HG03457 (cell line): Measurements from ENCODE around the gene CIAO2A.
"Not testable (repeated sequence)": the region's sequence is repeated elsewhere in the genome, so short reads cannot be mapped to it uniquely, and the experiment has no call there.

Experiments used
- ATAC-seq: cut with Tn5 transposase; IDR thresholded peaks from one replicate; pipeline ENCODE4 v1.9.1; 2021; ENCODE audit warnings: moderate number of reproducible peaks; ENCODE audit not compliant: unreplicated experiment

CIAO2A gene

DNA sequence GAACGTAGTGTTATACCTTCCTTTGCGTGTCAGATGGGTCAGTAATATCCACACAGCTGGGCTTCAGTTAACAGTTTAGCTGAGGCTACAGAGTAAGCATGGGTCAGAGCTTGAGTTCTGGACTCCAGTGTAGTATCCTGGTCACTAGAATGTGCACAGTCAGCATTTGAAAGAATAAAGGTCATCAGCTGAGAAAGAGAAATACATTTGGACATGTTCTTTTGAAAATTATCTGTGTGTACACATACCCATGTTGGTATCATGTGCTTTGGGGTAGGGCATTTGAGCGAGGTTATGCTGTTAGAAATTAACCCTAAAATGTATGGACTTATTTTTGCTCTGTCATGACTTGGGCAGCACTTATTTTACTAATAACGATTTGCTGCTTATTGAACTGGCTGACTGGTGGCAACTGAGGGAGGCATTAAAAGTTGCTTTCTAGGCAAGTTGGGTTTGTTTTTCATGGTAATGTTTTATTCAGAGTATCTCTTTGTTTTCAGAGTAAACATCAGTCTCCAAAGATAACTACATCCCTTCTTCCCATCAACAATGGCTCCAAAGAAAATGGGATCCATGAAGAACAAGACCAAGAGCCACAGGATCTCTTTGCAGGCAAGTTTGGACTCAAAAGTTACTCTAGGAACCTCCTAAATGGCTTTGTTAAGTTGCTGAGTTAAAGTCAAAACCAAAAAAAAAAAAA is 18.6 kb upstream of the CIAO2A start:
- ATAC-seq = no peak

DNA sequence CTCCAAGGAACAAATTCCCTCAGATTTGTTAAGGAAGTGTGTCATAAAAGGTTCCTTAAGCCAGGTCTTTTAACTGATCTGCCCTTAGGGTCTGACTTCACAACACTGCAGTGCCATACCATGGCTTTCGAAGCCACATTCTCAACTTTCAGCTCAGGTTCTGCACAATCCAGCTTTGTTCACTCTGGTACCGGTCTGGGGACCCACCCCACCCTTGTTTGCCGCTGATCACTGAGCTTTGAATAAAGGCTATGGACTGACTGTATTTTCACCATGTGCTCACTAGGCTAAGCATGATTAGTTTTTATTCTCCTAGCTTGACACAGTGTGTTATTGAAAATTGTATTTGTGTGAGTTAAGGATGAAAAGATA is 18.0 kb upstream of the CIAO2A start:
- no peak for ATAC-seq

DNA sequence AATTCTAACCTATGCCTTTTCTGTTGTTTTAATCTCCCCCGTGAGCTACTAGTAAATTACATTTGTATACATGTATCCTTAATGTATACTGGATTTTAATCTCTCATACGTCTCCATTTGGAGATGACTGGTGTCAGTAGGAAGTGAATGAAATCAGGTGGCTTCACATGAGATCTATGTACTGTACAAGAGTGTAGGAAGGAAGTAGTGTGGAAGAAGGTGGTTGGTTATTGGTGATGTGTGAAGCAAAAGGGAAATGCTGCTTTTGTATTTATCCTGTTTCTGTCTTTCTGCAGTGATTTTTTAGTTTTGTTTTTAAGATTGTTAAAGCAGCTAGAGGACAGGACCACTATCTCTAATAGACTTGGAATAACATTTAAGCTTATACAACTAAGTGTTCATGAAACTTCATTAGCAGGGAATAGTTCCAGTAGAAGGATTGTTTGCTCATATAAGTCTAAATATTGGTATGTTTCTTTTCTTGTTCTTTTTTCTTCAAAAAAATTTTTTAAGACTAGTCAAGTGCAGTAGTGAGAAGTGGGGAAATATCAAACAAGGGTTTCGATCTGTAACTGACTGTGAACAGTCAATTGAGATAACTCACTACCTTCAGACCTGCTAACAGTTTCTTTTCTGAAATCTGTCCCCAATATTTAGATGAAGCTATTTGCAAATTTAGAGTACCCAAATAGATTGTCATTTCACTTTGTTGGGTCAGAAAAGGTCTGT is 17.5 kb upstream of the CIAO2A start:
- no peak for ATAC-seq

DNA sequence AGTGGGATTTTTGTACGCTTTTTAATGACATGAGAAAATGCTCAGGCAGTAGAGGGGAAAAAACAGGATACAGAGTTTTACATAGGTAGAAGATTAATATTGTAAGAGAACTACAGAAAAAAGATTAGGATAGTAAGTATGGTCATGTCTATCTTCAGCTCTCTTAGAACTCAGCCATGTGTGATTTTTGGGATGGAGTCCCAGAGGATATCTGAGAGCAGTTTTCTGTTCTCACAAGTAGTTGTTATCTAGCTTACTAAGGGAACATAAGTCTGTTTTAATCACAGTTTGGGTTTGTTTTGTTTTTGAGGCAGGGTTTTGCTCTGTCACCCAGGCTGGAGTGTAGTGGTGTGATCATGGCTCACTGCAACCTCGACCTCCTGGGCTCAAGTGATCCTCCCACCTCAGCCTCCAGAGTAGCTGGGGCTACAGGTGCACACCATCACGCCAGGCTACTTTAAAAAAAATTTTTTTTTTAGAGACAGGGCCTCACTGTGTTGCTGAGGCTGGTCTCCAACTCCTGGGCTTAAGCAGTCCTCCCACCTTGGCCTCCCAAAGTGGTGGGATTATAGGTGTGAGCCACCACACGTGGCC is 16.6 kb upstream of the CIAO2A start:
- ATAC-seq = not testable (repeated sequence)

DNA sequence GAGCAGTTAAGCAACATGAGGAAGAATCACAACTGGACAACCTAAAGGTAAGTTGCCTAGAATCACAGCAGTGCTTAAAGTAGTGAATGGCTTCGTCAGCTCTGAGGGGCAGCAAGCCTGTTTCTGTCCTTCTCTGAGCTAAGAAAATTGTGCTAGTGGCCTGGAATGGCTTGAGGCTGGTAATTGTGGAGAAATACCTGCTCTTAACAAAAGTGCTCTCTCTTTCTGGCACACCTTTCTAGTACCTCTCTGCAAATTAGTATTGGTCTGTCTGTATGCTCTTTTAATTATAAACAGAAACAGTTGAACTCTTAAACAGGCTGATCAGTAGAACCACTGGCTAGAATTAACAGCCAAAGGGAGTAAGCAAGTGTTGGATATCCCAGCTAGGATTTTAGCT is 13.7 kb upstream of the CIAO2A start:
- no peak for ATAC-seq

DNA sequence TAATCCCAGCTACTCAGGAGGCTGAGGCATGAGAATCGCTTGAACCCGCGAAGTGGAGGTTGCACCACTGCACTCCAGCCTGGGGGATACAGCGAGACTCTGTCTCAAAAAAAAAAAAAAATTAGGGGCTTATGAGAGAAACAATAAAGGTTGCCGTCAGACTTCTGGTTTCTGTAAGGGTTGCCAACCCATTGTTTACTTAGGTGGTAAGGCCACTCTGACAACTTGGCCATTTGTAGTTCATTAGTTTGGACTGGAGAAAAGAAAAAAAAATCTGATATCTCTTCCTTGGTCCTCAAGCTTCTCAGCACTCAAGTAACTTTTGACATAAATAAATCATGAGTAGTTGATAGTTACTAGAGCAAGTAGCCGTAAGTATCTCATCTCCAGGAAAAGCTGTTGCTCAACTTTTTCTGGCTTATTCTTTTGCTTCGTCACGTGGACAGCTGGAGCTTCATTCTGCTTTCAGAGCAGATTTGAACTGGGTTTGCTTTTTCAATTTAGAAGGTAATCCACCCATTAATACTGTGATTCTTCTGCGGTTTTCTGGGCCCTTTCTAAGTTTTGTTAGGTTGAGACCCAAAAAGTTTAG is 11.6 kb upstream of the CIAO2A start:
- ATAC-seq = no peak

DNA sequence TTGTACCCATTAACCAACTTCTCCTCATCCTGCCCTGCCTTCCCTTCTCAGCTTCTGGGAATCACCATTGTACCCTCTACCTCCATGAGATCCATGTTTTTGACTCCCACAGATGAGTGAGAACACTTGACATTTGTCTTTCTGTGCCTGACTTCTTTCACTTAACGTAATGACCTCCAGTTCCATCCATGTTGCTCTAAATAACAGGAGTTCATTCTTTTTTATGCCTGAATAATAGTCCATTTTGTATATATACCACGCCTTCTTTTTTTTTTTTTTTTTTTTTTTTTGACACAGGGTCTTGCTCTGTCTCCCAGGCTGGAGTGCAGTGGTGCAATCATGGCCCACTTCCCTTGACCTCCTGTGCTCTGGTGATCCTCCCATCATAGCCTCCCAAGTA is 8.9 kb upstream of the CIAO2A start:
- ATAC-seq = no peak

DNA sequence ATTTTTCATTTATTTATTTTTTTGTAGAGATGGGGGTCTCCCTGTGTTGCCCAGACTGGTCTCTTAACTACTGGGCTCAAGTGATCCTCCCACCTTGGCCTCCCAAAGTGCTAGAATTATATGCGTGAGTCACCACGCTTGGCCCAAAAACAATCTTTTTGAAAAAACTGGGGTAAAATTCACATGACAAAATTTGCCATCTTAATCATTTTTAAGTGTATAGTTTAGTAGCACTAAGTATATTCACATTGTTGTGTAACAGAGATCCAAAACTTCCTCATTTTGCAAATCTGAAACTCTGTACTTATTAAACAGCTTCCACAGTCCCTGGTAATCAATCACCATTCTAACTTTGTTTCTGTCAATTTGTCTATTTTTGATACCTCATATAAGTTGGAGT is 7.3 kb upstream of the CIAO2A start:
- no peak for ATAC-seq

DNA sequence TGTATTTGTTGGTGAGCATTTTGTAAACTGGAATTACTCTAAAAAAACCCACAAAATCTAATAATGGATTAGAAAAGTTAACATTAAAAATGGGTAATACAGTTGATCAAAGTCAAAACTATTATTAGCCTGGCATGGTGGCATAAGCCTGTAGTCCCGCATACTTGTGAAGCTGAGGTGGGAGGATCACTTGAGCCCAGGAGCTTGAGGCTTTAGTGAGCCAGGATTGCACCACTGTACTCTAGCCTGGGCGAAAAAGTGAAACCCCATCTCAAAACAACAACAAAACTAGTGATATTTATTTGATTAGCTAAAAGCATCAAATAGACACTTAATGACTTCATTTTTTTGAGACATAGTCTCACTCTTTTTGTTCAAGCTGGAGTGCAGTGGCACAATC is 5.7 kb upstream of the CIAO2A start:
- no peak for ATAC-seq

DNA sequence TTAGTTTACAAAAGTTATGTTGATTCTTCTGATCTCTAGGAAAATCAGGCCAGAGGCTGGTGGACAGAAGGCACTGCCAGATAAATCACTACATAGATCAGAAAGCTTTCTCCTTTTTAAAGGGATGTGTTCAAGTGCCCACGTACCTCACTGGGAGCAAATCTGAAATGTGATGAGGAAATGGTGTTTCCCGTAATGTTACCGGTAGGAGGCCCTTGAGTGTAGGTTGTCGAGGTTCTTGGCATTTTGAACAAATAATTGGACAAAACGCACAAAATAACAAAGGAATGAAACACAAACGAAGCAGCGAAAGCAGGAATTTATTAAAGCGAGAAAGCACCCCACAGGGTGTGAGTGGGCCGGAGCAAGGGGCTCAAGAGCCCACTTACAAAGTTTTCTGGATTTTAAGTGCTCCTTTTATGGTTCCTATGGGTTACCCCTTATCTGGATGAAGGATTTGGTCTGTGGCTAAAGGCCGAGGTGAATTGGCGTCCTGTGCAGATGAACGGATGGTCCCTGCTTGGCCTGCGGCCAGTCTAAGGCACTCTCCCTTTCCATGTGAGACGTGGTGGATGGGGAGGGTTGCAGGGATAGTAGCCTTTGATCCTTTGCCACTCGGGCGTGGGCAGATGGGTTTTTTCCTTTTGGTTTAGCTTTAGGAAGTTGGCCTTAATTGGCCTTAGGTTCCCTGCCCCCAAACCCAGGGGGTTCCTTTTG is 3.2 kb upstream of the CIAO2A start:
- no peak for ATAC-seq

DNA sequence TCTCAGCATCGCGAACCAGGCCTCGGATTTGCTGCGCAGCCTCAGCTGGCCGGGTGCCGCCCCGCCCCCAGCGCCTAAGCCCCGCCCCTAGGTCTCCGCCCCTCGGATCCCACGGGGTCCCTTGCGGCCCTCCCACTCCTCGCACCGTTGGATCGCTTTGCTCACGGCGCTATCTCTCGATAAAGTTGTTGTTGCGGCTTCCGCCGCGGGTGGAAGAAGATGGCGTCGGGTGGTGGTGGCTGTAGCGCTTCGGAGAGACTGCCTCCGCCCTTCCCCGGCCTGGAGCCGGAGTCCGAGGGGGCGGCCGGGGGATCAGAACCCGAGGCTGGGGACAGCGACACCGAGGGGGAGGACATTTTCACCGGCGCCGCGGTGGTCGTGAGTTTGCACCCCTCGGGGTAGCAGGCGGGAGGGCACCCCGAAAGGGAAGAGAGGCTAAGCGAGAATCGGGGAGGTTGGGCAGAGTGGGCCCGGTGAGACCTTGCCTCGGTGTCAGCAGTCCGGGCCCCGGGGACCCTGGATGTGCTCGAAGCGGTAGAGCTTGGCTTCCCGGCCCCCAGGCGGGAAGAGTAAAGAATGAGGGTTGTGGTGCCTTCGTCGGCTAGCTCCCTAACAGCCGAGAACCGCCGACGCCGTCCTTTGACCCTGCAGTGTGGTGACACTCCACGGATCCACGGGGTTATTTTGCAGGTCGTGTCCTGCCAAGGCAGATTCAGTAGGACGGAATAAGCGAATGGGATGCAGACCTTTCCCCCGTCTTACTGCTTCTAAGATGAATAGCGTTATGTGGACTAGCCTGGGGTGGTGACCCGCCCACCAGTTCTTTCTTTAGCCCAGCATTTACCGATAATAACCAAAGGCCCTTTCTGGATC is 2.4 kb upstream of the CIAO2A start, which contains the start of gene SNX1:
Gene SNX1, plus strand, starts transcription at position 188 of the 873 bp plus-strand sequence. Its CDS starts 32 bp downstream, at position 220.
- ATAC-seq = peak; percentile 41

DNA sequence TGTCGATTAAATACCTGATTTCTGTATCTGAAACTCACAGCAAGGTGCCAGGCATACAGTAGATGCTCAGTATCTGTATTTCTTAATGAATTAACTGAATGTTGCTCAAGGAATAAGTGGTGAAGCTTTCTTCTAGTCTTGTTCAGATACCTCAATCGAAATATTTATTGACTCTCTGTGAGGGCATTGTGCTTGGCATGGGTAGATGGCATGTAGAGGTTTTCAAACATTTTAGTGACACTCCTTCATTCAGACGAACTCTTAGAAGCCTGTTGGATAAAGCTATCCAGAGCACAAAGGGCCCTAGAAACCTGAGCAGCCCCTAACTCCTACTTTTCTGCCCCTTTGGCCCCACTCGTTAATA is 1.8 kb upstream of the CIAO2A start:
- ATAC-seq = no peak

DNA sequence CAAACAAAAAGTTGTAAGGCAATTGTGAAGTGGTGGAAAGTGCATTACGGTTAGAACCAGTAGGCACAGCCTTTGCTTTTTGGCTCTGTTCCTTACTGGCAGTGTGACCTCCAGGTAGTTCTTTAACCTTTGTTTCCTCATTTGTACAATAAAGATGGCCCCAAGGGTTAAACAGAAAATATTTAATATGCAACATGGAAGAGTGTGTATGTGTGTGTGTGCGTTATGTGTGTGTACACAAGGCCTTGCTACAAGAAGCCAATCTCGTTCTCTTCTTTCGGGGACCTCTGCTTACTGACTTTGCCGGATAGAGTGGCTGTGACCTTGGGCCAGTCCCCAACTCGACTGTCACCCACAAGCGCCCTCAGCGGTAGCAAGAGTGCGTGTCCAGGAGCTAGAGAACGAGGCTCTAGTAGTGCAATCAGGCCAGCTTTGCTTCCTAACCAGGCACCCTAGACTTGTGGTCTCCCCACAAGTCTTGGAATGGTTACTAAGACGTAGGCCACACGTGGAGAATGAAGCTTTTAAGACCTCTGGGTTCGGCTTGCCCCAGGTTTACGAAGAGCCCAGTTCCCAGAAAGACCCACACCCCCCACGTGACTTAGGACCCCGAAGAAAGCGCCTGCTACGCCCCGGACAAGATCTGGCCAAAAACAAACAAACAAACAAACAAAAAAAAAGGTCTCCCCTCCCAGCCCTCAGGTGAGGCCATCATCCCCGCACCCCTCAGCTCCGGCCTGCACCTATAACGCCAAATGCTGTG is 593 bp downstream of the CIAO2A start:
- ATAC-seq = peak; percentile 29

DNA sequence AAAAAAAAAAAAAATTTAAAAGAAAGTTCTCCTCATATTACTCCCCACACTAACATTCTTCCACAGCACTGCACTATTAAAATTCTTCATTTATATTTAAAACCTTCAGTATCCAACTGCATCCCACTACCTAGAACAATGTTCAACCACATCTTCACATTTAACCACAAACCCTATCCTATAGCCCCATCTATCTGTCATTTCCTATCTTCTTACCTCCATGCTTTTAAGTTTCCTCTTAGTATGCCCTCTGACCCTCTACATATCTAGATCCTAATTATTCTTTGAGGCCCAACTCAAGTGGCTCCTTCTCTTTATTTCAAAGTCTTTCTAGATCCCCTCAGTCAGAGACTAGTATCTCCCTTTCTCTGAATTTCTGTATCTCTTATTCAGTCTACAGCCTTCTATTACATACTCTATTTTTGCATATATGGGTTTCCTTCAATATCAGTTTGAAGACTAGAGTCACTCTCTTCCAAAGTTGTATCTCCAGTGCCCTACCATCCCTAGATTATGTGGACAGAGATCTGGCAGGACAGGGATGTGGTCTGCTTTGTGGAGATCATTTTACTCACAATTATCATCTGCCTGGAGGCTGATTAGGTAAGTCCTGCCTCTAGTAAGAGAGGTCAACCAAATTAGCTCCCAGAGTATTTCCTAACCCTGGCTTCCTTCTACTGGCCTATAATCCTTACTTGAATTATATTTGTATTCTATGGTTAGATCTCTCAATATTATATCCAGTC is 1.4 kb downstream of the CIAO2A start:
- no peak for ATAC-seq

DNA sequence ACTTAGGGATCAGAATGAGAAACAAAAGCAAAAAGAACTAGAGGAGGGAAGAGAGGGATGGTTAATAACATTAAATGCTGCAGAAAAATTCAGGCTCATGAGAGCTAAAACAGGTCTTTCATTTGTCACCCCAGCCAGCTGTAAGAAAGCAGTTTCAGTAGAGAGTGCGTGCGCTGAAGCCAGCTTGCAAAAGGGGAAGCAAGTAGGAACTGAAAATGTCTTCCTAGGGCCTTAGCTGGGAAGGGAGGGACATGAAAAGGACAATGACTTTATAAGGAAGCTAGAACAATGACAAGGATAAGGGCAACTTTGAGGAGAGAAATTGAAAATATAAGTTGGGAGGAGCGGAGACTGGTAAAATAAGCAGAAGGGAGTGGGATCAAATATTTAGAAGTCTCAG is 3.1 kb downstream of the CIAO2A start:
- ATAC-seq = no peak

DNA sequence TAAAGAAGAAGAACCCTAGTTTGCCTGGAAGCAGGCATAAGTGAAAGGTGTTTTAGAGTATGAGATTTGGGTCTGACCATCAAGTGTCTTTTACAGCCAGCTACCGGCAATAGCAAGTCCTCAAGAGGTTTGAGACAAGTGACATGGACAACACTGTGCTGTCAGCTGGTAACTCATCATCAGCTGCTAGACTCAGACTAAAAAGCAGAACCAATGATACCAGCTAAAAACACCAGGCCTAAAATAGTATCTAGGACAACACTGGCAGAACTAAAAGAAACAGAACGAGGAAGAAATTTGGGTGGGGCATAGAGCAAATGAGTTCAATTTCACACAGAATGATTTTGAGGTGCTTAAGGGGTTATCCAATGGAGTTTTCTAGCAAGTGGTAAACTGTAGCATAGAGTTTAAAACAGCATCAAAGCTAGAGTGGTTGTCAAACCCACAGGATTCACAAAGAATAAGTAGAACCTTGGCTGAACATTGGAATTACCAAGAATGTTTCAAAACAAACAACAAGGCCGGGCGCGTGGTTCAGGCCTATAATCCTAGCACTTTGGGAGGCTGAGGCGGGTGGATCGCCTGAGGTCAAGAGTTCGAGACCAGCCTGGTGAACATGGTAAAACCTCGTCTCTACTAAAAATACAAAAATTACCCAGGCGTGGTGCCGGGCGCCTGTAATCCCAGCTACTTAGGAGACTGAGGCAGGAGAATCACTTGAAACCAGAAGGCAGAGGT is 3.9 kb downstream of the CIAO2A start:
- no peak for ATAC-seq

DNA sequence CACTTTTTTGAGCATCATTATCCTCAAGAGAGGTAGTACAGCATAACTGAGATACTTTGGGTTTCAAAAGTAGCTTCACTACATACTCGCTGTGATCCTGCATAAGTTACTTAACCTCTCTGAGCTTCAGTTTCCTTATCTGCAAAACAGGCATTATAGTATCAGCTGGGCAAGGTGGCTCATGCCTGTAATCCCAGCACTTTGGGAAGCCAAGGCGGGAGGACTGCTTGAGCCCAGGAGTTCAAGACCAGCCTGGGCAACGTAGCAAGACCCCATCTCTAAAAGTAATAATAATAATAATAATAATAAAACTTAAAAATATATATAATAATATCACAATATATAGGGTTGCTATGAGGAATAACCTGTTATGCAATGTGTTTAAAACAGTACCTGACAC is 10.9 kb downstream of the CIAO2A start:
- no peak for ATAC-seq

DNA sequence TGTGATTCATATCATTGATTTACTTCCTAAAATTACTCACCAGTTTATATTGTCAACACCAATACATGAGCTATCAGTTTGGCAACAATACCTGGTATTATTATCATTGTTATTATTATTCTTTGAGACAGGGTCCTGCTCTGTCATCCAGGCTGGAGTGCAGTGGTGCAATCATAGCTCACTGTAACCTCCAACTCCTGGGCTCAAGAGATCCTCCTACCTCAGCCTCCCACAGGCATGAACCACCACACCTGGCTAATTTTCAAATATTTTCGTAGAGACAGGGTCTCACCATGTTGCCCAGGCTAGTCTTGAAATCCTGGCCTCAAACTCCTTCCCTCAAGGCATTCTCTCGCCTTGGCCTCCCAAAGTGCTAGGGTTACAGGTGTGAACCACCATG is 20.1 kb downstream of the CIAO2A start:
- not testable (repeated sequence) for ATAC-seq
